PC-9 (cell line): ENCODE measurements around the gene AQP9. TPM values are rescaled to one million over a fixed set of nuclear protein-coding genes. Genes with fewer than 3 reads are reported as not detected.

Source experiments
- BruUV-seq: library from RNA; stranded (reverse); fragments of 400-500 nt; replicated peaks from 2 replicates; lab custom pipeline; 2021; lab: Mats Ljungman, UMichigan
- CTCF ChIA-PET: fragments of 300-600 bp; sonication (Branson Sonifier 250); formaldehyde crosslinking; loops from one replicate; lab custom pipeline; 2022; ENCODE audit warnings: antibody characterized with exemption; lab: Charles Lee
- POLR2A ChIA-PET: fragments of 300-600 bp; sonication (Branson Sonifier 250); formaldehyde crosslinking; loops from one replicate; lab custom pipeline; 2022; ENCODE audit warnings: antibody characterized with exemption; ENCODE audit not compliant: unreplicated experiment; lab: Charles Lee
- DNase-seq, 2 experiments: peaks; one replicate each; pipeline versions ENCODE4 v3.0.0 to v3.0.0-alpha.2; 2015 to 2022; ENCODE audit warnings: mixed read lengths in 1 of 2
- H2AFZ ChIP-seq: fragments of 200-600 bp; sonication (generic); 2 replicates; pipeline ENCODE4 v1.8.1; 2017; ENCODE audit warnings: antibody characterized with exemption
- H3F3A ChIP-seq: fragments of 200-600 bp; sonication (generic); 2 replicates; pipeline ENCODE4 v1.8.1; 2017; ENCODE audit warnings: antibody characterized with exemption, mild to moderate bottlenecking, low read depth; ENCODE audit not compliant: insufficient read depth
- H3K27ac ChIP-seq: fragments of 200-600 bp; sonication (generic); 2 replicates; pipeline ENCODE4 v1.6.1; 2016; ENCODE audit warnings: mixed run types
- H3K27me3 ChIP-seq: fragments of 200-600 bp; sonication (generic); 2 replicates; pipeline ENCODE4 v1.6.1; 2016; ENCODE audit warnings: low read depth, mixed run types; ENCODE audit not compliant: insufficient read depth
- H3K36me3 ChIP-seq: fragments of 200-600 bp; sonication (generic); 2 replicates; pipeline ENCODE4 v1.6.1; 2016; ENCODE audit warnings: low read depth, mixed run types
- H3K4me1 ChIP-seq: fragments of 200-600 bp; sonication (generic); replicated peaks from 2 replicates; pipeline ENCODE4 v1.6.1; 2016; ENCODE audit warnings: mixed run types; ENCODE audit not compliant: insufficient read depth
- H3K4me2 ChIP-seq: fragments of 200-600 bp; sonication (generic); 2 replicates; pipeline ENCODE4 v1.6.1; 2017; ENCODE audit warnings: mixed run types
- H3K4me3 ChIP-seq: fragments of 200-600 bp; sonication (generic); 2 replicates; pipeline ENCODE4 v1.6.1; 2016; ENCODE audit warnings: mixed run types
- H3K79me2 ChIP-seq: fragments of 200-600 bp; sonication (generic); 2 replicates; pipeline ENCODE4 v1.6.1; 2017; ENCODE audit warnings: low read depth, mixed run types
- H3K9me2 ChIP-seq: fragments of 200-600 bp; sonication (generic); 2 replicates; pipeline ENCODE4 v1.8.1; 2017; ENCODE audit warnings: mild to moderate bottlenecking; ENCODE audit not compliant: insufficient read depth
- H3K9me3 ChIP-seq: fragments of 200-600 bp; sonication (generic); 2 replicates; pipeline ENCODE4 v1.8.1; 2016; ENCODE audit warnings: low read depth; ENCODE audit not compliant: insufficient read depth
- H4K20me1 ChIP-seq: fragments of 200-600 bp; sonication (generic); 2 replicates; pipeline ENCODE4 v1.8.1; 2017; ENCODE audit not compliant: insufficient read depth
- CTCF ChIP-seq: fragments of 200-600 bp; sonication (generic); conservative IDR thresholded peaks from 2 replicates; pipeline ENCODE4 v1.6.1; 2017; ENCODE audit warnings: mixed run types, antibody characterized with exemption, mild to moderate bottlenecking, moderate library complexity
- EZH2 ChIP-seq: fragments of 200-600 bp; sonication (generic); IDR thresholded peaks from 2 replicates; pipeline ENCODE4 v1.8.0; 2017; ENCODE audit warnings: antibody characterized with exemption, low read depth
- intact Hi-C: fragments of 100-400 bp; cut with micrococcal nuclease; formaldehyde crosslinking; loops from one replicate; pipeline ENCODE4 v1.10.0; 2022; ENCODE audit not compliant: unreplicated experiment
- total RNA-seq: library from RNA; stranded (reverse); gene quantifications from 2 replicates; pipeline ENCODE4 v1.2.3, GENCODE V29; 2021

Gene AQP9
- total RNA-seq, 1 experiment from 2014 or later: not detected

GRCh38 chr15:58147171-58147611, 9.0 kb downstream of the AQP9 start:
- peak overlapping the region; percentile 58; the same call in 1 of the 2 replicates for H2AFZ ChIP-seq
- H3K9me3 ChIP-seq: no peaks in the 10 kb centered on the region
- no peak for TF ChIP-seq CTCF
- TF ChIP-seq EZH2: no peak

GRCh38 chr15:58148120-58148519, 9.9 kb downstream of the AQP9 start:
- POLR2A ChIA-PET: no interaction called here
- DNase-seq: no peak
- no TSS peak for BruUV-seq

More at GRCh38 chr15:58147171-58147611, 9.0 kb downstream of the AQP9 start:
- DNase-seq: no peak
- Histone ChIP-seq H3K4me3 (no peak overlapping the region), H3K27ac (peak overlapping the region; percentile 55), H3K79me2 (no peaks in the 10 kb centered on the region), H3K27me3 (no peaks in the 10 kb centered on the region), H3K9me2 (no peaks in the 10 kb centered on the region), H4K20me1 (no peaks in the 10 kb centered on the region), H3K4me1 (peaks cover 11% of the 10 kb centered on the region), H3K4me2 (peak overlapping the region; percentile 23; the same call in 1 of the 2 replicates), H3F3A (no peaks in the 10 kb centered on the region), H3K36me3 (no peaks in the 10 kb centered on the region)
- CTCF ChIA-PET: no interaction called here
- no TSS peak for BruUV-seq
- intact Hi-C loops: no loop called here
- POLR2A ChIA-PET: no interaction called here

GRCh38 chr15:58148633-58149445, 10.7 kb downstream of the AQP9 start:
- no peak for TF ChIP-seq CTCF
- TF ChIP-seq EZH2: no peak
- no peak overlapping the region for H3K27ac ChIP-seq
- H3K9me2 ChIP-seq: no peaks in the 10 kb centered on the region
- intact Hi-C loops: no loop called here
- no peaks in the 10 kb centered on the region for H3K9me3 ChIP-seq
- no peak overlapping the region for H3K4me3 ChIP-seq
- no peak overlapping the region for H2AFZ ChIP-seq
- POLR2A ChIA-PET: no interaction called here
- no peak overlapping the region for H3K4me2 ChIP-seq
- H3K79me2 ChIP-seq: no peaks in the 10 kb centered on the region
- DNase-seq: no peak
- H3K36me3 ChIP-seq: no peaks in the 10 kb centered on the region
- H3K4me1 ChIP-seq: peaks cover 11% of the 10 kb centered on the region
- CTCF ChIA-PET: no interaction called here
- no peaks in the 10 kb centered on the region for H4K20me1 ChIP-seq
- no TSS peak for BruUV-seq
- H3F3A ChIP-seq: no peaks in the 10 kb centered on the region
- H3K27me3 ChIP-seq: no peaks in the 10 kb centered on the region

More at GRCh38 chr15:58148120-58148519, 9.9 kb downstream of the AQP9 start:
- Histone ChIP-seq H3K4me2 (no peak overlapping the region), H3K9me2 (no peaks in the 10 kb centered on the region), H3K4me1 (peaks cover 11% of the 10 kb centered on the region), H3K79me2 (no peaks in the 10 kb centered on the region), H3F3A (no peaks in the 10 kb centered on the region), H3K9me3 (no peaks in the 10 kb centered on the region), H3K4me3 (no peak overlapping the region), H3K36me3 (no peaks in the 10 kb centered on the region), H4K20me1 (no peaks in the 10 kb centered on the region), H2AFZ (no peak overlapping the region), H3K27me3 (no peaks in the 10 kb centered on the region), H3K27ac (no peak overlapping the region)
- intact Hi-C loops: no loop called here
- CTCF ChIA-PET: interaction anchor here (0.7 kb wide), 1 partner anchor 78 kb away, joined by 3 read pairs; no protein-coding TSS in a partner anchor
- no peak for TF ChIP-seq EZH2
- TF ChIP-seq CTCF: no peak
